Measurements from ENCODE around the gene FBXO17.
A peak's percentile ranks its signal among the peaks of the same experiment; 100 is the strongest.
"Not testable (repeated sequence)": the region's sequence is repeated elsewhere in the genome, so short reads cannot be mapped to it uniquely, and the experiment has no call there.

Gene FBXO17

DNA sequence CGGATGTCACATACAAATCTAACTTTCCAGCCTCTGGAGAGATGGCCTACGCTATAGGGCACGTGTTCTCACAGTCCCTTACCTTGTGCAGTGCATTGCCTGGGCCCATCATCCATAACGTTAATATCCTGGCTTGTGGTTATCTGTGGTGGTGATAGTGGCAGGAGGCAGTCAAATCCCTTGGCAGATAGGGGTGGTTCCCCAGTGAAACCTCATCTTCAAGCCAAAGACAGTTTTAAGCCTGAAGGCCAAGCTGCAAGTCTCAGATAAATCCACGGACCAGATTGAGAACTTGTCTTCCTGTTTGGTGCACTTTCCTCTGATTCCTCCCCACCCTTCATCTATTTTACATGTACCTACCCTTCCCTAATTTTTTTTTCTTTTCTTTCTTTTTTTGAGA lies 4.3 kb upstream of the FBXO17 start:
- DNase-seq (ENCODE audit: low spot score) = no peak

DNA sequence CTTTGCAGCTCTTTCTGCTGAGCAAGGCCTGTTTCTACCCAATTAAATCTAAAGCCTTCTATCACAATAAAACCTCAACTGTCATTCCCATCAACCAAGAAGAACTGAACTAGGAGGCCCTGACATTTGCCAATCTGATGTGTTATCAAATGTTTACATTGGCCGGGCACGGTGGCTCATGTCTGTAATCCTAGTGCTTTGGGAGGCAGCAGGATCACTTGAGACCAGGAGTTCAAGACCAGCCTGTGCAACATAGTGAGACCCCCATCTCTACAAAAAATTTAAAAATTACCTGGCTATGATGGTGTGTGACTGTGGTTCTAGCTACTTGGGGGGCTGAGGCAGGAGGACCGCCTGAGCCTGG lies 2.8 kb upstream of the FBXO17 start:
- DNase-seq (ENCODE audit: low spot score) = no peak

- no peak for DNase-seq (ENCODE audit: low spot score)
Measured at GRCh38 chr19:38977445-38978325, 2.1 kb upstream of the FBXO17 start.

DNA sequence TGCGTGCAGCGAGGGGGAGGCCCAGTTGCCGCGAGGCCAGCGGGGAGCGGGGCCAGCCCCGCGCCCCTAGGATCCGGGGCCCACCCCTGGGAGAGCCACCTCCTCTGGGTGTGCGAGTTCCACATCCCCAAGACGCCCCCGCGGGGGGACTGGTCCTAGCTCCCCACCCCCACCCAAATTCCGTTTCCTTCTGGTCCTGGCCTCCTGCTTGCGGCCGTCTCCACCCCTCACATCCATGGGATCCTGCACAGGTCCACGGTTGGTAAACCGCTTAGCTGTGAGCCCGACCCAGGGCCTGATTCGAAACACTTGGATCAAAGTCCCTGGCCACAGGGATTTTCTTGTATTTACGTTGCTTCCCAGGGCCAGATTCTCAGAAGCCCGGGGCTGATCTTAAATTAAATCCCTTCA lies 324 bp upstream of the FBXO17 start:
- peak; percentile 56 for DNase-seq (ENCODE audit: low spot score)

DNA sequence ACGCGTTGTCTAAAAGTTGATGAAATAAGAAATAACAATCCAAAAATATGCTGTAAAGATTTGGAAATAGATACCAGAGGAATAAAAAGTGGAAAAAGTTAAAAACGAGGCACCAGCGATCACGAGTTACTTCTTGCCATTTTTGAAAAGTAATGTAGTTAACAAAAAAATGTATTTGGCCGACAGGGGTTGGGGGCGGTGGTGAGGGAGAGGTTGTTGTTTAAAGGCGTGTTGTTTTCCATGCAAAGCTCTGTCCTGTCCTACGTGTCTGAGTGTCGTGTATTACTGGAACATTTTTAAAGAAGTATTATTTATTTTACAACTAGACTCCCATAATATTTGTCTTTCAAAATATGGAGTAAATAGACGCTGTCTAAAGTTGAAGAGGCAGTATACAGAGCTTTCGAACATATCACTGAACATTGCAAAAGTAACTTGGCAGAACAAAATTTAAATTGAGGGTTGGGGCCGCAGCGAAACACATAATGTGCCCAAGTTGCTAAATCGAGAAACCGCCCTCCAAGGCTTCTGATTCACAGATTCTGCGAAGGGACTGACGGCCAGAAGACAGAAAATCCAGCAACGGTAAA lies 823 bp downstream of the FBXO17 start:
- no peak for DNase-seq (ENCODE audit: low spot score)

DNA sequence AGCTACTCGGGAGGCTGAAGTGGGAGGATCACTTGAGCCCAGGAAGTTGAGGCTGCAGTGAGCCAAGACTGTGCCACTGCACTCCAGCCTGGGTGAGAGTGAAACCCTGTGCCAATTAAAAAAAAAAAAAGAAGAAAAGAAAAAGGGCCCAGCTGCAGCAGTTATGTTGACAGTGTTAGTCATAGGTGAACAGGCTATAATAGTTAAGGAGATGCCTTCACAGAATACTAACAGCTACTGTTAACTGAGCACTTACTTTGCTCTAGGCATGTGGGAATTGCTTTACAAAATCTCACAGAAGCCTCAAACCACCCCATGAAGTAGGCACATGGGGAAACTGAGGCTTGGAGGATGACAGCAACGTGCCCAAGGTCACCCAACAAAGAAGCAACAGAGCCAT lies 3.9 kb downstream of the FBXO17 start:
- DNase-seq (ENCODE audit: low spot score) = no peak

DNA sequence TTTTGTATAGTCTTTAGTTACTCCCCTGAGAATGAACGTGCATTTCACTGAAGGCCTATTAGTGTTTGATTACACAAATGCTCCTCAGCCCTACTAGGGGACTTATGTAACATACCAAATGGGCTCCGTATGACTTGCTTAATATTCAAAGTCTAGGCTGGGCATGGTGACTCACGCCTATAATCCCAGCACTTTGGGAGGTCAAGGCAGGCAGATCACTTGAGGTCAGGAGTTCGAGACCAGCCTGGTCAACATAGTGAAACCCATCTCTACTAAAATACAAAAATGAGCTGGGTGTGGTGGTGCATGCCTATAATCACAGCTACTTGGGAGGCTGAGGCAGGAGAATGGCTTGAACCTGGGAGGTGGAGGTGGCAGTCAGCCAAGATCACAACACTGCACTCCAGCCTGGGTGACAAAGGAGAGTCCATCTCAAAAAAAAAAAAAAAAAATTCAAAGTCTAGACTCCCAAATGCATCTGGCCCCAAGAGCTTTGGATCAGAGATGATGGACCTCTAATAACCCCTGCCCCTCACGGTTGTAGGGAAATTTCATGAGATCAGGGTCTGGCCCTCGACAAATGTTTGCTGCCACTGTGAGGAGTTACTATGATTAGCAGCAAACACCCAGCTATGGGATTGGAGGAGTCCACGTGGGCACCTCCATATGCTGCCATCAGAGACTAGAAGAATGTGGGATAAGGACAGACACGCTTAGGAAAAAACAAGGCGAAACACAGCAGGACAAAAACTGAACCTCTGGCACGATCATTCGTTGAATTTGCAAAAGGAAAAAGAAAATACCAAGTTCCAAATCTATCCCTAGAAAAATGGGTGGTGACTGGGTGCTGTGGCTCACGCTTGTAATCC lies 4.6 kb downstream of the FBXO17 start:
- no peak for DNase-seq (ENCODE audit: low spot score)

DNA sequence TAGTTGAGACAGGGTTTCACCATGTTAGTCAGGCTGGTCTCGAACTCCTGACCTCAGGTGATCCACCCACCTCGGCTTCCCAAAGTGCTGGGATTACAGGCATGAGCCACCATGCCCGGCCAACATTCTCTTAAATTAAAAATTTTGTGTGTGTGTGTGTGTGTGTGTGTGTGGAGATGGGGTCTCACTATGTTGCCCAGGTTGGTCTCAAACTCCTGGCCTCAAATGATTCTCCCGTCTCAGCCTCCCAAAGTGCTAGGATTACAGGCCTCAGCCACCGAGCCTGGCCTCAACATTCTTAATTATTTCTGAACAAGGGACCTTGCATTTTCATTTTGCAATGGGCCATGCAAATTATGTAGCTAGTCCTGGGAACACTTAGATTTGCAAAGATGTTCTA lies 9.4 kb downstream of the FBXO17 start:
- not testable (repeated sequence) for DNase-seq (ENCODE audit: low spot score)

DNA sequence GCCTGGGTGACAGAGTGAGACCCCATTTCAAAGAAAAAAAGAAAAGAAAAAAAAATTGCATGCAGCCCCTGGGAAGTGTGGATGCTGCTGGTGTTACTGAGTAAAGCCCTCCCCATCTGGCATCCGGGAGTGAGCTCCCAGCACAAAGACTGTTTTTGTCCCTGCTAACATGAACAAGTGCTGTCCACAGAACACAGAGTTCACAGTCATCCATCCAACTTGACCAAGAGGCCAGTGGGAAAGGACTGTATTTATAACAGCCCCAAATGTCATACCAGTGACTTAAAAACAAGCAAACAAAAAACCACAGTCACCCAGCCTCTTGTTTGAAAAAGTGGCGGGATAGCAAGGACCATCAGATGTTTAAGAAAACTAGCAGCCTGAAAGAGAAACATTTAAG lies 10.8 kb downstream of the FBXO17 start:
- no peak for DNase-seq (ENCODE audit: low spot score)

DNA sequence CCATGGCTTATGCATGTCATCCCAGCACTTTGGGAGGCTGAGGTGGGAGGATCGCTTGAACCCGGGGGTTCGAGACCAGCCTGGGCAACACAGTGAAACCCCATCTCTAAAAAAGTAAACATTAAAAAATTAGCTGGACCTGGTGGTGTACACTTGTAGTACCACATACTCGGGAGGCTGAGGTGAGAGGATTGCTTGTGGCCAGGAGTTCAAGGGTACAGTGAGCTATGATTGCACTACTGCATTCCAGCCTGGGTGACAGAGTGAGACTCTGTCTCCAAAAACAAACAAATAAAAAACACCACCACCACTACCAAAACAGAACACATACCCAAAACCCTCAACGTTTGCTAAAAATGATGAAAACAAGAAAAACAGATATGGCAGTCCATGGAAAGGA lies 15.9 kb downstream of the FBXO17 start:
- DNase-seq (ENCODE audit: low spot score) = no peak

DNA sequence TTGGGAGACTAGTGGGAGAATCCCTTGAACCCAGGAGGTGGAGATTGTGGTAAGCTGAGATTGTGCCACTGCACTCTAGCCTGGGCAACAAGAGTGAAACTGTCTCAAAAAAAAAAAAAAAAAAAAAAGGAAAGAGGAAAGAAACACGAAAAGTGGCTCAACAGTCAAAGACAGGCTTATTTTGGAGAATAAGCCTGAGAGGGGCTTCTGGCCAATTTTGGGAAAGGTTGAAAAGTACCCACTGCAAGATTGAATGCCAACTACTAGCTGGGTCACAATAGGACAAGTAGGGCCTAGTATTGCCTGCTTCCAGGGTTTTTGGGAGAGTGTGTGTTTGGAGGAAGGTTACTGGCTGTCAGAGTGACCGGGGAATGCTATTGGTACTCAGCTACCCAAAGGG lies 17.2 kb downstream of the FBXO17 start:
- DNase-seq (ENCODE audit: low spot score) = no peak

DNA sequence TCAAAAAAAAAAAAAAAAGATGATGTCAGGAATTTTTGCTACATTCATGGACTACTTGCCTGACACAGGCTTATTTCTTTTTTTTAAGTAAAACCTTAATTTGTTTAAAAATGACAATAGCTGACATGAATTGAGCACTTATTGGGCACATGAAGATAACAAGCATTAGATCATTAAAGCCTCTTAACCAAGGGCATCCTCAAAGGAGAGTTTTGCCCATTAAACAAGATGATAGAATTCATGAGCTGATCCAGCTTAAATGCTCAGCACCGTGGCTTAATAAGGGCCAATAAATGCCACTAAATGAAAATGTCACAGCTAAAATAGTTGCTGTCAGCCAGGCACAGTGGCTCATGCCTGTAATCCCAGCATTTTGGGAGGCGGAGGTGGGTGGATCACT lies 19.3 kb downstream of the FBXO17 start:
- DNase-seq (ENCODE audit: low spot score) = no peak

- no peak for DNase-seq (ENCODE audit: low spot score)
Measured at GRCh38 chr19:38953677-38954076, 21.9 kb downstream of the FBXO17 start.

DNA sequence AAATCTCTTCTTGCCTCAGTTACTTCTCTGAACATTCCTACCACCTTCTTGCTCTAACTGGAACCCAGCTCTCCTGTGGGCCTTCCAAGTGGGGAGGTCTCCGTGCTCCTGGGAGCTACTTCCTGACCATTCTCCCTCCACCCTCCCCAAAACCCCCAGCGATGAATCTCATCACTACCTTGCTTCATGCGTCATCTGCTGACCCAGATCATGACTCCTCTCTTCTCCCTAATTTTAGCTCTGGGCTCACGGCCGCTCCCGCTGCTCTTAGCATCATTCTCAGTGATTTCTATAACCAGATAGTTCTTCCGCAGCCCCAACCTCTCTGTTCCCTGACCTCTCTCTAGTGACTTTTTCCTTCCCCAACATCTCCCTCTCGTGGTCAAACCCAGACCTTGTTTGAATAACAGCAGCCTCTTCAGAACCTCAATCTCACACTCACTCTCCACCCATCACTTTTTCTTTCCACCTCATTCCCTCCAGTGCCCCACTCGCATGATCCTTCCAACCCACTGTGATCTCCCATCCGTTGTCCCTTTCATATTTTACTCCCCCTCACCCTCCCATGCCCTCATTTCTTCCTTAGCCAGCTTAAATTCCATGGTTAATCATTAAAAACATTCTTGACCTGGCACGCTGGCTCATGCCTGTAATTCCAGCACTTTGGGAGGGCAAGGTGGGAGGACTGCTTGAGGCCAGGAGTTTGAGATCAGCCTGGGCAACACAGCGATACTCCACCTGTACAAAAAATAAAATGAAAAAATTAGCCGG lies 23.0 kb downstream of the FBXO17 start:
- peak; percentile 83 for DNase-seq (ENCODE audit: low spot score)

DNA sequence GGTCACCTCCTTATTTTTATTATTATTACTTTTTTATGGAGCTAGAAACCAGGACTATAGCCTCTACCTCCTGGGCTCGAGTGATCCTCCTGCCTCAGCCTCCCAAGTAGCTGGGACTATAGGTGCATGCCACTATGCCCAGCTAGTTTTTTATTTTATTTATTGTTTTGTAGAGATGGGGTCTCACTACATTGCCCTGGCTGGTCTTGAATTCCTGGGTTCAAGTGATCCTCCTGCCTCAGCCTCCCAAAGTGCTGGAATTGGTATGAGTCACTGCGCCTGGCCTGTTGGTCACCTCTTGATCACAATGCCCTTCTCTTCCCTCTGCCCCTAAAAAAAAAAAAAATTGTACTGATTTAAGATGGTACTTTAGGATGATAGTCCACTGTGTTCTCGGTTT lies 24.4 kb downstream of the FBXO17 start:
- DNase-seq (ENCODE audit: low spot score) = no peak

GRCh38 chr19:38949580-38950367 lies 25.8 kb downstream of the FBXO17 start:
- no peak for DNase-seq (ENCODE audit: low spot score)

DNA sequence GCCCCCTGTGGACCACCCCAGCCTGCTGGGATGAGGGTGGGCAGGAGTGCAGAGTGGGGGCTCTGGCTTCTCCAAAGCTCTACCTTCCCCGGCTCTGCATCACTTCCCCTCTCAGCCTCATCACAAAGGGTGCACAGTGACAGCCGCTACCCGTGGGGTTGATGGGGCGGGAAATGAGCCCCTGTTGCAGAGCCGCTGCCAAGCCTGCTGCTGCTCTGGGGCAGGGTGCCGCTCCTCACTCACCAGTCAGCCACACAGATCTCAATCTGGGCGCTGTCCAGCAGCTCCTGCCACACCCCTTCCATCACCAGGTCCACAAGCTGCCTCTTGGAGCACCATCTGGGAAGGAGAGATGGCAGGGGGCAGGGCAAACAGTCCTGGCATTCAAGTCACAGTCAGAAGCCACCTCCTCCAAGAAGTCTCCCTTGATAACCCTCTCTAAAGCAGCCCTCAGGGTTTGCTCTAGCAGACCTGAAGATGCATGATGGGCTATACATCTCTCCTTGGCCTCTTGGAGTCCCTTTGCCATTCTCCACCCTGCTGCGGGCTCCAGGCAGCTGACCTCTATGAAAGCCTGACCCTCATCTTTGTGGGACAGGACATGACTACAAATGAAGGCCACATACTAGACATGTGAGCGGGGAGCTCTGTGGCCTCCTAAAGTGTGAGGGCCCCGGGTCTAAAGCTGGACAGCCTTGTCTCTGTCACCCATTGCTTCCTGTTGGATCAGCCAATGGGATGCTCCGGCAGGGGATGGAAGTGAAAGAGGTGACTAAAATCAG lies 29.1 kb downstream of the FBXO17 start:
- no peak for DNase-seq (ENCODE audit: low spot score)

DNA sequence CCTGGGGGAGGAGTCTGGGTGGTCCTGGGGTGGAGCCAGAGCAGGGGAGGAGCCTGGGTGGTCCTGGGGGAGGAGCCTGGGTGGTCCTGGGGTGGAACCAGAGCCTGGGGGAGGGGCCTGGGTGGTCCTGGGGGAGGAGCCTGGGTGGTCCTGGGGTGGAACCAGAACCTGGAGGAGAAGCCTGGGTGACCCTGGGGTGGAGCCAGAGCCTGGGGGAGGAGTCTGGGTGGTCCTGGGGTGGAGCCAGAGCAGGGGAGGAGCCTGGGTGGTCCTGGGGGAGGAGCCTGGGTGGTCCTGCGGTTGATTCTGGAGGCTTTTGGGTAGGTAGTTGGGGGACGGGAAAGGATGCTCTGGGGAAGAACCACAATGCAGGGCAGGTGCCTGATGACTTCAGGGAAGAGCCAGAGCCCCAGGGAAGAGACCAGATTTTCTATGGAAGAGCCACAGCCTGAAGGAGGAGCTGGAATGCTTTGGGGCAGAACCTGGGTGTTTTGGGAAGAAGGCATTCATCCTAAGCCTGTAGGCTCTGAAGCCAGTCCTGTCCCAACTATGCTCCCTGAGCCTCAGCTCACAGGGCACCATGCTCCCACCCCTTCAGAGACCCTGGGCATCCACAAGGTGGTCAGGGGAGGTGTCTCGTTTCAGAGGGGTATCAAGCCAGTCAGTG lies 29.8 kb downstream of the FBXO17 start:
- no peak for DNase-seq (ENCODE audit: low spot score)

DNA sequence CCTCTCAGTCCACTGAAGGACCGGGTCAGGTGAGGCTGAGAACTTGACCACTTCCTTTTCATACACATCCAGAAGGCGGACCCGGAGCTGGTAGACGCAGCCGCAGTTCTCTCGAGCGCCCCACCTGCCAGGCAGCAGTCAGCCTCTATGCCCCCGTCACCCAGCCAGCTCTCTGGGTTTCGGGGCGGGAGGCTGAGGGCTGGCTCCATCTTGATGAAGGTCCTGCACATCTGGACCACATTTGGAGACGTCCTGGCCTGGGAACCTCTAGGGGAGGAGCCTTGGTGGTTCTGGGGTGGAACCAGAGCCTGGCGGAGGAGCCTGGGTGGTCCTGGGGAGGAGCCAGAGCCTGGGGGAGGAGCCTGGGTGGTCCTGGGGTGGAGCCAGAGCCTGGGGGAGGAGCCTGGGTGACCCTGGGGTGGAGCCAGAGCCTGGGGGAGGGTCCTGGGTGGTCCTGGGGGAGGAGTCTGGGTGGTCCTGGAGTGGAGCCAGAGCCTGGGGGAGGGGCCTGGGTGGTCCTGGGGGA lies 30.5 kb downstream of the FBXO17 start:
- no peak for DNase-seq (ENCODE audit: low spot score)

All from HuH-7 (cell line).